GM23248 (cell line): Measurements from ENCODE around the gene TP53I13.

Experiments used
- EZH2 ChIP-seq: fragments of 200-600 bp; sonication (generic); IDR thresholded peaks from 2 replicates; pipeline ENCODE4 v1.6.1; 2018; ENCODE audit warnings: antibody characterized with exemption, mild to moderate bottlenecking; ENCODE audit not compliant: insufficient read depth, poor library complexity, severe bottlenecking
- EZH2phosphoT487 ChIP-seq: fragments of 200-600 bp; sonication (generic); IDR thresholded peaks from 2 replicates; pipeline ENCODE4 v1.6.1; 2018; ENCODE audit warnings: antibody characterized with exemption, moderate library complexity, mild to moderate bottlenecking, low read depth; ENCODE audit not compliant: insufficient read depth

- TF ChIP-seq EZH2 (no peak), EZH2phosphoT487 (no peak)
These were observed 5.0 kb downstream of the TP53I13 start for GRCh38 chr17:29573558-29573869.
